ENCODE measurements around the gene GPM6B.
A peak's percentile ranks its signal among the peaks of the same experiment; 100 is the strongest.

GPM6B gene

GRCh38 chrX:13816643-13817627, at the start of gene GPM6B:
Gene GPM6B (minus strand): TSS chrX:13817093. CDS start chrX:13816904, 189 bp downstream.
- DNase-seq = no peak

- no peak for DNase-seq
These were observed 47.4 kb upstream of the GPM6B start for GRCh38 chrX:13864264-13864663.

GRCh38 chrX:13863324-13863723, 46.4 kb upstream of the GPM6B start:
- DNase-seq = no peak

- no peak for DNase-seq
These were observed 42.8 kb upstream of the GPM6B start for GRCh38 chrX:13859724-13860123.

GRCh38 chrX:13857804-13858203, 40.9 kb upstream of the GPM6B start:
- DNase-seq = no peak

GRCh38 chrX:13855689-13856450, 39.0 kb upstream of the GPM6B start:
- DNase-seq = no peak

GRCh38 chrX:13854003-13854402, 37.1 kb upstream of the GPM6B start:
- DNase-seq = no peak

- peak; percentile 27 for DNase-seq
These were observed 35.3 kb upstream of the GPM6B start for GRCh38 chrX:13852001-13852695.

GRCh38 chrX:13845721-13846378, 29.0 kb upstream of the GPM6B start:
- DNase-seq = no peak

- DNase-seq = no peak
These were observed 26.3 kb upstream of the GPM6B start for GRCh38 chrX:13843150-13843721.

- no peak for DNase-seq
These were observed 23.2 kb upstream of the GPM6B start for GRCh38 chrX:13840121-13840520.

GRCh38 chrX:13837290-13837745, 20.4 kb upstream of the GPM6B start:
- no peak for DNase-seq

GRCh38 chrX:13836575-13836974, 19.7 kb upstream of the GPM6B start:
- DNase-seq = no peak

GRCh38 chrX:13835825-13836224, 18.9 kb upstream of the GPM6B start:
- DNase-seq = no peak

GRCh38 chrX:13834355-13834754, 17.5 kb upstream of the GPM6B start:
- no peak for DNase-seq

- DNase-seq = no peak
These were observed 13.1 kb upstream of the GPM6B start for GRCh38 chrX:13829983-13830382.

GRCh38 chrX:13828392-13828791, 11.5 kb upstream of the GPM6B start:
- no peak for DNase-seq

GRCh38 chrX:13827298-13828090, 10.6 kb upstream of the GPM6B start:
- no peak for DNase-seq

GRCh38 chrX:13826770-13827169, 9.9 kb upstream of the GPM6B start:
- no peak for DNase-seq

GRCh38 chrX:13825178-13825762, 8.4 kb upstream of the GPM6B start:
- no peak for DNase-seq

GRCh38 chrX:13824746-13825145, 7.9 kb upstream of the GPM6B start:
- no peak for DNase-seq

All from DMS53 (cell line).